OCI-LY7 (cell line): ENCODE data around the gene FANCE. TPM values are rescaled to one million over a fixed set of nuclear protein-coding genes. Genes with fewer than 3 reads are reported as not detected.

ENCODE experiments used
- BruUV-seq: library from RNA; stranded (reverse); fragments of 400-500 nt; replicated peaks from 2 replicates; lab custom pipeline; 2021; lab: Mats Ljungman, UMichigan
- CTCF ChIA-PET: fragments of 300-600 bp; sonication (Branson Sonifier 250); formaldehyde crosslinking; loops from one replicate; lab custom pipeline; 2022; ENCODE audit warnings: antibody characterized with exemption; ENCODE audit not compliant: unreplicated experiment; lab: Charles Lee
- POLR2A ChIA-PET: fragments of 300-600 bp; sonication (Branson Sonifier 250); formaldehyde crosslinking; loops from one replicate; lab custom pipeline; 2022; ENCODE audit warnings: antibody characterized with exemption; lab: Charles Lee
- DNase-seq: peaks from one replicate; pipeline ENCODE4 v3.0.0-alpha.2; 2015; ENCODE audit warnings: low spot score
- H2AFZ ChIP-seq: fragments of 200-600 bp; sonication (generic), shearing (Covaris generic); 2 replicates; pipeline ENCODE4 v1.6.1; 2014; ENCODE audit warnings: mild to moderate bottlenecking, antibody characterized with exemption, low read length, moderate library complexity
- H3K27ac ChIP-seq: fragments of 200-600 bp; sonication (generic); 2 replicates; pipeline ENCODE4 v1.5.1; 2014; ENCODE audit warnings: mixed run types, low read depth, mild to moderate bottlenecking, moderate library complexity, low read length, inconsistent platforms; ENCODE audit not compliant: poor library complexity, severe bottlenecking
- H3K36me3 ChIP-seq: fragments of 200-600 bp; sonication (generic); 2 replicates; pipeline ENCODE4 v1.6.1; 2014; ENCODE audit warnings: mild to moderate bottlenecking, antibody characterized with exemption, low read length, moderate library complexity, mixed read lengths; ENCODE audit not compliant: insufficient read depth
- H3K4me1 ChIP-seq: fragments of 200-600 bp; sonication (generic); 2 replicates; pipeline ENCODE4 v1.5.1; 2014; ENCODE audit warnings: mild to moderate bottlenecking, low read length; ENCODE audit not compliant: insufficient read depth, poor library complexity, severe bottlenecking
- H3K4me2 ChIP-seq: fragments of 200-600 bp; sonication (generic); 2 replicates; pipeline ENCODE4 v1.6.1; 2014; ENCODE audit warnings: mild to moderate bottlenecking, low read length
- H3K4me3 ChIP-seq: fragments of 200-600 bp; sonication (generic); 2 replicates; pipeline ENCODE4 v1.5.1; 2014; ENCODE audit warnings: mild to moderate bottlenecking, low read depth, low read length; ENCODE audit not compliant: poor library complexity, severe bottlenecking
- H3K79me2 ChIP-seq: fragments of 200-600 bp; sonication (generic); 2 replicates; pipeline ENCODE4 v1.6.1; 2016; ENCODE audit warnings: low read depth, mild to moderate bottlenecking, low read length, moderate library complexity, mixed read lengths; ENCODE audit not compliant: insufficient read depth
- H3K9me2 ChIP-seq: fragments of 200-600 bp; sonication (generic); 2 replicates; pipeline ENCODE4 v1.6.1; 2016; ENCODE audit warnings: mild to moderate bottlenecking, low read length, mixed read lengths; ENCODE audit not compliant: insufficient read depth
- H3K9me3 ChIP-seq: fragments of 200-600 bp; sonication (generic); 2 replicates; pipeline ENCODE4 v1.6.1; 2014; ENCODE audit warnings: mild to moderate bottlenecking, mixed run types, low read length, mixed read lengths
- H4K20me1 ChIP-seq: fragments of 200-600 bp; sonication (generic); 2 replicates; pipeline ENCODE4 v1.6.1; 2014; ENCODE audit warnings: mild to moderate bottlenecking, antibody characterized with exemption, low read length, moderate library complexity, mixed read lengths; ENCODE audit not compliant: insufficient read depth
- CTCF ChIP-seq: fragments of 200-600 bp; sonication (generic); conservative IDR thresholded peaks from 2 replicates; pipeline ENCODE4 v1.5.1; 2014; ENCODE audit warnings: mild to moderate bottlenecking, antibody characterized with exemption, low read length, moderate library complexity, mixed read lengths
- EZH2phosphoT487 ChIP-seq: fragments of 200-600 bp; sonication (generic); IDR thresholded peaks from 2 replicates; pipeline ENCODE4 v1.6.1; 2018; ENCODE audit warnings: low read depth, borderline replicate concordance, mild to moderate bottlenecking, mixed run types, antibody characterized with exemption, low read length, moderate library complexity, mixed read lengths
- intact Hi-C: fragments of 100-400 bp; cut with micrococcal nuclease; formaldehyde crosslinking; loops from one replicate; pipeline ENCODE4 v1.10.0; 2022; ENCODE audit not compliant: unreplicated experiment
- total RNA-seq, 2 experiments: library from RNA; depleted of rRNA in 1 of 2; stranded (reverse); fragments of >200 nt in 1 of 2; shearing (Covaris generic) in 1 of 2; gene quantifications; 2 replicates each; pipeline ENCODE4 v1.2.3, GENCODE V29; 2014 to 2022

FANCE gene
- total RNA-seq, 2 experiments from 2014 or later = 14.4 to 17.4 TPM

GRCh38 chr6:35477551-35478179, 25.5 kb downstream of the FANCE start:
- H3K36me3 ChIP-seq = peaks cover 17% of the 10 kb centered on the region
- no peaks in the 10 kb centered on the region for H3K9me2 ChIP-seq
- H3K27ac ChIP-seq = no peak overlapping the region
- no peaks in the 10 kb centered on the region for H3K9me3 ChIP-seq
- intact Hi-C loops = no loop called here
- H3K79me2 ChIP-seq = no peaks in the 10 kb centered on the region
- BruUV-seq = no TSS peak
- CTCF ChIA-PET = interaction anchor here (0.6 kb wide), 1 partner anchor 75 kb away, joined by 8 read pairs; no protein-coding TSS in a partner anchor
- H4K20me1 ChIP-seq = no peaks in the 10 kb centered on the region
- H3K4me1 ChIP-seq = peaks cover under 1% of the 10 kb centered on the region
- POLR2A ChIA-PET = interaction anchor here (0.6 to 1.1 kb wide), 3 partner anchors 20 to 435 kb away, joined by 4 read pairs; no protein-coding TSS in a partner anchor
- no peak overlapping the region for H3K4me3 ChIP-seq
- no peak overlapping the region for H2AFZ ChIP-seq
- no peak overlapping the region for H3K4me2 ChIP-seq
- TF ChIP-seq EZH2phosphoT487 = no peak
- no peak for TF ChIP-seq CTCF
- DNase-seq = no peak

GRCh38 chr6:35478259-35478658, 26.1 kb downstream of the FANCE start:
- intact Hi-C loops = no loop called here
- BruUV-seq = no TSS peak
- H3K36me3 ChIP-seq = peaks cover 12% of the 10 kb centered on the region
- H4K20me1 ChIP-seq = no peaks in the 10 kb centered on the region
- ChIA-PET CTCF (no interaction called here), POLR2A (no interaction called here)
- H3K4me2 ChIP-seq = no peak overlapping the region
- no peaks in the 10 kb centered on the region for H3K9me2 ChIP-seq
- H3K27ac ChIP-seq = no peak overlapping the region
- no peak overlapping the region for H2AFZ ChIP-seq
- TF ChIP-seq CTCF (no peak), EZH2phosphoT487 (no peak)
- H3K9me3 ChIP-seq = no peaks in the 10 kb centered on the region
- no peak for DNase-seq
- no peaks in the 10 kb centered on the region for H3K4me1 ChIP-seq
- H3K79me2 ChIP-seq = no peaks in the 10 kb centered on the region
- no peak overlapping the region for H3K4me3 ChIP-seq

- no peak for DNase-seq
- no peaks in the 10 kb centered on the region for H3K9me3 ChIP-seq
- H4K20me1 ChIP-seq = no peaks in the 10 kb centered on the region
- H3K9me2 ChIP-seq = no peaks in the 10 kb centered on the region
- H3K27ac ChIP-seq = no peak overlapping the region
- TF ChIP-seq EZH2phosphoT487 = no peak
- no peak for TF ChIP-seq CTCF
- H3K79me2 ChIP-seq = no peaks in the 10 kb centered on the region
- no peak overlapping the region for H3K4me3 ChIP-seq
- H3K4me2 ChIP-seq = no peak overlapping the region
- H2AFZ ChIP-seq = no peak overlapping the region
- H3K36me3 ChIP-seq = no peaks in the 10 kb centered on the region
- no TSS peak for BruUV-seq
- H3K4me1 ChIP-seq = no peaks in the 10 kb centered on the region
- ChIA-PET CTCF (no interaction called here), POLR2A (interaction anchor here (0.5 to 0.8 kb wide), 2 partner anchors 12 to 71 kb away, joined by 3 to 4 read pairs; partner anchors contain the start of gene RPL10A)
- intact Hi-C loops = no loop called here
Measured at GRCh38 chr6:35480176-35480575, 28.0 kb downstream of the FANCE start.
